HL-60 (cell line): Measurements from ENCODE around the gene MYBPC3.

Source experiments
- DNase-seq, 2 experiments: peaks; one replicate each; pipeline ENCODE4 v3.0.0-alpha.2; 2010 to 2020; ENCODE audit warnings: low read depth in 1 of 2, low spot score in 1 of 2
- H3K27ac ChIP-seq: fragments of 250-450 bp; sonication (Bioruptor Pico); replicated peaks from 2 replicates; pipeline ENCODE4 v1.5.1; 2020; ENCODE audit warnings: mild to moderate bottlenecking, moderate library complexity
- H3K27me3 ChIP-seq: fragments of 250-450 bp; sonication (Bioruptor Pico); 2 replicates; pipeline ENCODE4 v1.5.1; 2021; ENCODE audit warnings: mild to moderate bottlenecking, moderate library complexity; ENCODE audit not compliant: insufficient read depth, poor library complexity, severe bottlenecking
- H3K4me3 ChIP-seq: replicated peaks from 2 replicates; pipeline ENCODE4 v1.5.1; 2011; ENCODE audit warnings: mild to moderate bottlenecking, control low read depth, low read length; ENCODE audit not compliant: insufficient read depth
- CTCF ChIP-seq: IDR thresholded peaks from one replicate; pipeline ENCODE4 v1.5.1; 2011; ENCODE audit warnings: low read length, control low read depth, inconsistent platforms; ENCODE audit not compliant: insufficient read depth
- GABPA ChIP-seq: IDR thresholded peaks from 2 replicates; pipeline ENCODE4 v1.6.1; 2012; ENCODE audit warnings: low read depth
- POLR2AphosphoS5 ChIP-seq: IDR thresholded peaks from 2 replicates; pipeline ENCODE4 v1.6.1; 2012; ENCODE audit warnings: low read depth
- REST ChIP-seq: IDR thresholded peaks from 2 replicates; pipeline ENCODE4 v1.6.1; 2012; ENCODE audit warnings: low read depth; ENCODE audit not compliant: insufficient replicate concordance
- SPI1 ChIP-seq: IDR thresholded peaks from 2 replicates; pipeline ENCODE4 v1.6.1; 2012; ENCODE audit warnings: low read depth, mild to moderate bottlenecking, borderline replicate concordance

MYBPC3 gene

GRCh38 chr11:47332303-47332711 lies 20.2 kb downstream of the MYBPC3 start:
- TF ChIP-seq GABPA, result no peak
- TF ChIP-seq POLR2AphosphoS5, result no peak
- no peak for TF ChIP-seq SPI1
- no peak for TF ChIP-seq CTCF
- no peak for TF ChIP-seq REST
- DNase-seq, result no peak
- Histone ChIP-seq H3K27ac (no peak overlapping the region), H3K27me3 (no peaks in the 10 kb centered on the region), H3K4me3 (no peak overlapping the region)

- DNase-seq, result no peak
- Histone ChIP-seq H3K27ac (no peak overlapping the region), H3K27me3 (no peaks in the 10 kb centered on the region), H3K4me3 (no peak overlapping the region)
- TF ChIP-seq REST (no peak), GABPA (no peak), POLR2AphosphoS5 (no peak), SPI1 (no peak), CTCF (no peak)
These were observed 20.8 kb downstream of the MYBPC3 start for GRCh38 chr11:47331454-47332302.

GRCh38 chr11:47329987-47330931 lies 22.2 kb downstream of the MYBPC3 start:
- DNase-seq, result no peak
- H3K27ac ChIP-seq, result no peak overlapping the region
- H3K27me3 ChIP-seq, result no peaks in the 10 kb centered on the region
- no peak for TF ChIP-seq GABPA
- no peak for TF ChIP-seq REST
- no peak for TF ChIP-seq POLR2AphosphoS5
- TF ChIP-seq SPI1, result no peak
- no peak for TF ChIP-seq CTCF
- H3K4me3 ChIP-seq, result no peak overlapping the region
